NCI-H2029 treated with DMSO at 0.1 percent for 48 hours (cell line): Measurements from ENCODE around the gene DAGLB.
"Not testable (repeated sequence)": the region's sequence is repeated elsewhere in the genome, so short reads cannot be mapped to it uniquely, and the experiment has no call there.

Experiments
- DNase-seq: peaks from one replicate; lab custom pipeline; 2025; lab: John Stamatoyannopoulos, UW

The DAGLB gene

GRCh38 chr7:6461946-6462550 lies 14.3 kb upstream of the DAGLB start:
- DNase-seq: no peak

GRCh38 chr7:6460990-6461584 lies 13.3 kb upstream of the DAGLB start:
- no peak for DNase-seq

GRCh38 chr7:6460303-6460702 lies 12.5 kb upstream of the DAGLB start:
- DNase-seq: no peak

- DNase-seq: not testable (repeated sequence)
Measured at GRCh38 chr7:6458676-6459075, 10.9 kb upstream of the DAGLB start.

- no peak for DNase-seq
Measured at GRCh38 chr7:6453734-6454133, 6.0 kb upstream of the DAGLB start.

- DNase-seq: no peak
Measured at GRCh38 chr7:6451224-6451705, 3.5 kb upstream of the DAGLB start.

GRCh38 chr7:6450591-6450990 lies 2.8 kb upstream of the DAGLB start:
- DNase-seq: not testable (repeated sequence)

- not testable (repeated sequence) for DNase-seq
Measured at GRCh38 chr7:6449884-6450283, 2.1 kb upstream of the DAGLB start.

GRCh38 chr7:6448943-6449543 lies 1.3 kb upstream of the DAGLB start:
- DNase-seq: no peak

- peak; percentile 76 for DNase-seq
Measured at GRCh38 chr7:6446838-6447580, 745 bp downstream of the DAGLB start.

- peak; percentile 96 for DNase-seq
Measured at GRCh38 chr7:6444516-6445269, 3.1 kb downstream of the DAGLB start.

- no peak for DNase-seq
Measured at GRCh38 chr7:6443372-6443941, 4.3 kb downstream of the DAGLB start.

- DNase-seq: no peak
Measured at GRCh38 chr7:6442114-6442513, 5.6 kb downstream of the DAGLB start.

GRCh38 chr7:6440381-6440780 lies 7.4 kb downstream of the DAGLB start:
- no peak for DNase-seq

GRCh38 chr7:6438427-6438826 lies 9.3 kb downstream of the DAGLB start:
- DNase-seq: no peak

GRCh38 chr7:6437251-6437650 lies 10.5 kb downstream of the DAGLB start:
- DNase-seq: no peak

GRCh38 chr7:6436385-6436685 lies 11.4 kb downstream of the DAGLB start:
- no peak for DNase-seq

- peak; percentile 70 for DNase-seq
Measured at GRCh38 chr7:6435486-6436384, 12.0 kb downstream of the DAGLB start.

GRCh38 chr7:6433784-6434615 lies 13.8 kb downstream of the DAGLB start:
- DNase-seq: no peak

- DNase-seq: no peak
Measured at GRCh38 chr7:6432781-6433180, 15.0 kb downstream of the DAGLB start.
